H54 (cell line): ENCODE measurements around the gene CYP3A5.
"Not testable (repeated sequence)": the region's sequence is repeated elsewhere in the genome, so short reads cannot be mapped to it uniquely, and the experiment has no call there.

Experiments
- DNase-seq: peaks from one replicate; pipeline ENCODE4 v3.0.0; 2011; ENCODE audit warnings: low spot score, mixed read lengths; ENCODE audit not compliant: insufficient read length
- FAIRE-seq: peaks from 3 replicates; lab custom pipeline; 2011; peaks lifted over from hg19 to GRCh38; lab: Jason Lieb, UNC
- POLR2A ChIP-seq: IDR thresholded peaks from 2 replicates; pipeline ENCODE4 v1.6.1; 2011; ENCODE audit warnings: low read depth, mild to moderate bottlenecking, low read length

CYP3A5 gene

GRCh38 chr7:99669782-99670181 lies 10.0 kb downstream of the CYP3A5 start:
- FAIRE-seq (no peak), DNase-seq (no peak)
- TF ChIP-seq POLR2A: no peak

- no peak for FAIRE-seq
- DNase-seq: no peak
- no peak for TF ChIP-seq POLR2A
These were observed 11.3 kb downstream of the CYP3A5 start for GRCh38 chr7:99668541-99668940.

- FAIRE-seq (no peak), DNase-seq (no peak)
- TF ChIP-seq POLR2A: no peak
These were observed 12.6 kb downstream of the CYP3A5 start for GRCh38 chr7:99667179-99667578.

- FAIRE-seq: no peak
- TF ChIP-seq POLR2A: no peak
- no peak for DNase-seq
These were observed 13.8 kb downstream of the CYP3A5 start for GRCh38 chr7:99666013-99666395.

GRCh38 chr7:99665312-99666012 lies 14.3 kb downstream of the CYP3A5 start:
- TF ChIP-seq POLR2A: no peak

GRCh38 chr7:99657879-99658278 lies 21.9 kb downstream of the CYP3A5 start:
- DNase-seq, FAIRE-seq: not testable (repeated sequence)

More at GRCh38 chr7:99665312-99666012, 14.3 kb downstream of the CYP3A5 start:
- no peak for FAIRE-seq
- DNase-seq: no peak

- FAIRE-seq, DNase-seq: not testable (repeated sequence)
These were observed 25.2 kb downstream of the CYP3A5 start for GRCh38 chr7:99654626-99655025.

GRCh38 chr7:99653754-99654153 lies 26.0 kb downstream of the CYP3A5 start:
- DNase-seq: no peak
- no peak for FAIRE-seq
- no peak for TF ChIP-seq POLR2A

GRCh38 chr7:99653269-99653668 lies 26.5 kb downstream of the CYP3A5 start:
- not testable (repeated sequence) for DNase-seq, FAIRE-seq

GRCh38 chr7:99652671-99653070 lies 27.1 kb downstream of the CYP3A5 start:
- FAIRE-seq: no peak
- no peak for TF ChIP-seq POLR2A
- no peak for DNase-seq

GRCh38 chr7:99651290-99651689 lies 28.5 kb downstream of the CYP3A5 start:
- FAIRE-seq (no peak), DNase-seq (no peak)
- no peak for TF ChIP-seq POLR2A

GRCh38 chr7:99648843-99649242 lies 31.0 kb downstream of the CYP3A5 start:
- FAIRE-seq: no peak
- no peak for DNase-seq
- TF ChIP-seq POLR2A: no peak

GRCh38 chr7:99645590-99645989 lies 34.2 kb downstream of the CYP3A5 start:
- TF ChIP-seq POLR2A: no peak
- FAIRE-seq (no peak), DNase-seq (no peak)

GRCh38 chr7:99644431-99644830 lies 35.4 kb downstream of the CYP3A5 start:
- no peak for TF ChIP-seq POLR2A
- no peak for DNase-seq
- no peak for FAIRE-seq

- FAIRE-seq: no peak
- DNase-seq: no peak
- TF ChIP-seq POLR2A: no peak
These were observed 36.3 kb downstream of the CYP3A5 start for GRCh38 chr7:99643464-99643863.
